ENCODE measurements around the gene CPNE2.

GRCh38 chr16:57141822-57142631 is 49.6 kb downstream of the CPNE2 start:
- TF ChIP-seq SUZ12 (IDR thresholded peaks at IDR 0.05; ENCODE audit: extremely low read depth, insufficient read depth, insufficient read length), result no peak
- TF ChIP-seq ZNF274 (IDR thresholded peaks at IDR 0.05; ENCODE audit: low read depth, low read length), result no peak
- TF ChIP-seq YY1 (IDR thresholded peaks at IDR 0.05; ENCODE audit: insufficient read depth, insufficient read length), result no peak
